Mesenchymal stem cell (in vitro differentiated cells and primary cell): ENCODE results near the gene MACROH2A1.

Experiments used
- DNase-seq: peaks from one replicate; pipeline ENCODE4 v3.0.0-alpha.2; 2013
- H2AFZ ChIP-seq: one replicate; pipeline ENCODE4 v1.6.1; 2013; ENCODE audit warnings: low read depth, mild to moderate bottlenecking, control low read depth, inconsistent platforms, low read length, moderate library complexity
- H2AK5ac ChIP-seq: 2 replicates; pipeline ENCODE4 v1.6.1; 2013; ENCODE audit warnings: low read length, moderate library complexity, mild to moderate bottlenecking, inconsistent platforms; ENCODE audit not compliant: severe bottlenecking
- H2BK120ac ChIP-seq: one replicate; pipeline ENCODE4 v1.6.1; 2013; ENCODE audit warnings: low read depth, mild to moderate bottlenecking, inconsistent platforms, low read length, moderate library complexity
- H2BK12ac ChIP-seq, 2 experiments: one replicate each; pipeline ENCODE4 v1.6.1; 2013; ENCODE audit warnings: inconsistent platforms in 2 of 2, low read length in 2 of 2, mild to moderate bottlenecking in 2 of 2, moderate library complexity in 2 of 2, control low read depth in 1 of 2
- H2BK15ac ChIP-seq: one replicate; pipeline ENCODE4 v1.6.1; 2013; ENCODE audit warnings: mild to moderate bottlenecking, low read depth, inconsistent platforms; ENCODE audit not compliant: poor library complexity, severe bottlenecking
- H2BK5ac ChIP-seq: 2 replicates; pipeline ENCODE4 v1.6.1; 2013; ENCODE audit warnings: low read depth, mild to moderate bottlenecking, low read length, control low read depth, inconsistent platforms; ENCODE audit not compliant: poor library complexity, severe bottlenecking
- H3K14ac ChIP-seq, 2 experiments: one replicate each; pipeline ENCODE4 v1.6.1; 2013; ENCODE audit warnings: inconsistent platforms in 2 of 2, low read length in 2 of 2, control low read depth in 1 of 2, mild to moderate bottlenecking in 1 of 2, moderate library complexity in 1 of 2
- H3K18ac ChIP-seq, 2 experiments: one replicate each; pipeline ENCODE4 v1.6.1; 2013; ENCODE audit warnings: inconsistent platforms in 2 of 2, low read length in 2 of 2, control low read depth in 1 of 2, low read depth in 1 of 2, mild to moderate bottlenecking in 1 of 2
- H3K23ac ChIP-seq, 2 experiments: one replicate each; pipeline ENCODE4 v1.6.1; 2013; ENCODE audit warnings: inconsistent platforms in 2 of 2, low read length in 2 of 2, mild to moderate bottlenecking in 2 of 2, moderate library complexity in 2 of 2, control low read depth in 1 of 2
- H3K27ac ChIP-seq: 2 replicates; pipeline ENCODE4 v1.5.1; 2013; ENCODE audit warnings: mild to moderate bottlenecking, moderate library complexity, low read length, control low read depth, inconsistent platforms; ENCODE audit not compliant: poor library complexity, severe bottlenecking
- H3K27me3 ChIP-seq, 2 experiments: 2 replicates each; pipeline versions ENCODE4 v1.6.1 to v1.7.0; 2013; ENCODE audit warnings: low read length in 2 of 2, mild to moderate bottlenecking in 2 of 2, moderate library complexity in 2 of 2, control low read depth in 1 of 2, inconsistent platforms in 1 of 2; ENCODE audit not compliant: control insufficient read depth in 1 of 2, insufficient read depth in 1 of 2
- H3K36me3 ChIP-seq, 2 experiments: 2 replicates each; pipeline versions ENCODE4 v1.6.1 to v1.7.0; 2013; ENCODE audit warnings: low read length in 2 of 2, control low read depth in 1 of 2, inconsistent platforms in 1 of 2, low read depth in 1 of 2, mild to moderate bottlenecking in 1 of 2; ENCODE audit not compliant: insufficient read depth in 2 of 2, control insufficient read depth in 1 of 2
- H3K4ac ChIP-seq, 2 experiments: one replicate each; pipeline ENCODE4 v1.6.1; 2013; ENCODE audit warnings: inconsistent platforms in 2 of 2, low read length in 2 of 2, mild to moderate bottlenecking in 2 of 2, moderate library complexity in 2 of 2, control low read depth in 1 of 2, low read depth in 1 of 2
- H3K4me1 ChIP-seq: 2 replicates; pipeline ENCODE4 v1.6.1; 2013; ENCODE audit warnings: low read depth, low read length, control low read depth; ENCODE audit not compliant: control insufficient read depth, insufficient read depth
- H3K4me2 ChIP-seq: 2 replicates; pipeline ENCODE4 v1.6.1; 2013; ENCODE audit warnings: low read length, mild to moderate bottlenecking, inconsistent platforms; ENCODE audit not compliant: poor library complexity, severe bottlenecking
- H3K4me3 ChIP-seq, 2 experiments: 2 replicates each; pipeline versions ENCODE4 v1.5.1 to v1.7.0; 2013; ENCODE audit warnings: low read length in 2 of 2, mild to moderate bottlenecking in 2 of 2, control low read depth in 1 of 2, low read depth in 1 of 2; ENCODE audit not compliant: insufficient read depth in 1 of 2
- H3K79me1 ChIP-seq: replicated peaks from 2 replicates; pipeline ENCODE4 v1.6.1; 2013; ENCODE audit warnings: mild to moderate bottlenecking, control low read depth, low read length, inconsistent platforms; ENCODE audit not compliant: poor library complexity, severe bottlenecking
- H3K9ac ChIP-seq: 2 replicates; pipeline ENCODE4 v1.7.0; 2013; ENCODE audit warnings: mild to moderate bottlenecking, low read length, moderate library complexity
- H3K9me3 ChIP-seq: 2 replicates; pipeline ENCODE4 v1.7.0; 2013; ENCODE audit warnings: mild to moderate bottlenecking, low read length; ENCODE audit not compliant: control insufficient read depth
- H4K8ac ChIP-seq: one replicate; pipeline ENCODE4 v1.6.1; 2013; ENCODE audit warnings: inconsistent platforms, mild to moderate bottlenecking, low read length, moderate library complexity
- H4K91ac ChIP-seq: one replicate; pipeline ENCODE4 v1.6.1; 2013; ENCODE audit warnings: mild to moderate bottlenecking, low read length, inconsistent platforms
- WGBS: methylation state at CpG from one replicate; pipeline ENCODE4 v1.1.7; 2013; ENCODE audit warnings: mixed read lengths; 5-methylcytosine and 5-hydroxymethylcytosine counted together

The MACROH2A1 gene

DNA sequence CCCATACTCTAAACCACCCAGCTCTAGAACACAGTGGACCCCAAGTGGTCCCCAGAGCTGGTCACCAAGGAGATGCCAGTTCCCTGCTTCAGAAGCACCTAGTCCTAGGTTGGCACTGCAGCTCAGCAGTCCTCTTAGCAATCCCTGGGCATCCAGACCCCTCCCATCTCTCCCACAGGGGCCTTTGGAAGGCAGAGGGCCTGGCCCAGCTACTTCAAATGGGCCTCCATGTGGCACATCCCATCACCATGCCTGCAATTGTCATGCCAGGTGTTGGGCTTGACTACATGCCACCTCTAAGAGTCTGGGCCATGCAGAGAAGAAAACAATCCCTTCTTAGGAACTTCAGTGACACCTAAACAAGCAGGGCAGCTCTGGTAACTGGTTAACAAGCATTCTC, 14.1 kb downstream of the MACROH2A1 start:
- Histone ChIP-seq H3K9ac (no peak overlapping the region), H2BK120ac (no peak overlapping the region), H3K4me3 (no peak overlapping the region), H3K4me2 (no peak overlapping the region), H3K79me1 (peaks cover 30% of the 10 kb centered on the region), H3K14ac (no peak overlapping the region), H3K36me3 (peaks cover 45 to 64% of the 10 kb centered on the region in 2 experiments), H2BK15ac (no peak overlapping the region), H3K23ac (no peak overlapping the region), H2BK12ac (no peak overlapping the region), H2BK5ac (no peak overlapping the region), H3K9me3 (no peaks in the 10 kb centered on the region), H4K91ac (no peak overlapping the region), H3K4ac (no peak overlapping the region), H3K27me3 (no peaks in the 10 kb centered on the region), H3K18ac (no peak overlapping the region), H2AK5ac (peak overlapping the region; percentile 38), H2AFZ (no peak overlapping the region), H4K8ac (no peak overlapping the region), H3K4me1 (peaks cover 36% of the 10 kb centered on the region), H3K27ac (no peak overlapping the region)
- DNase-seq = no peak

DNA sequence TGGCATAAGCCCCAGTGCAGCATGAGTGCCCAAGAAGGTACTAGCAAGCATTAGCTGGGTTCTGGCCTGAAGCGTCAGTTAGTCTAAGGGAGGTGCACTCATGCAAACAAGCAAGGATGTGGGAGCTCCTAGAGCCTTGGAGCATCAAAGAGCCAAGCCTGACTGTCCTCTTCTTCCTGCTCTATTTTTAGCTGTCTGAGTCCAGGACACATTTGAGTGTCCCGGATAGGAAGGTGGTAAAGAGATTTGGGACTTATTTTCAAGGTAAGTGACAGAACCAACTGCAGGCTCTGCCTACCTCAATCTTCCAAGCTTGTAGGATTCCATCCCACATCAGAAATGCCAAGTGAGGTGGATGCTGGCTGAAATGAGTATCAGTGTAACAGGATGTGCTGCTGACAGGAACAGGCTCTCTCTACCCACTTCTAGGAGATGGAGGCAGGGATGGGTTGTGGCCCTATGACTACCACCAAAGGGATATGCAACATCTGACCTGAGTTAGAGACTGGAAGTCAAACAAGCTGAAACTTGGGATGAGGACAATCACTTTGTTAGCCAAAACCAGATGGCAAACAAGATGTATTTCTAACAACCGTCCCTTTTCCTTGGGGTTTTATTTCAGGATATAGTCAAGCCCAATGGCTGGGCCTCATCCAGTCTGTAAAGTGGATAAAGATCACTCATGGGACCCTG, 15.1 kb downstream of the MACROH2A1 start:
- Histone ChIP-seq H3K27me3 (no peaks in the 10 kb centered on the region), H3K23ac (no peak overlapping the region), H2BK5ac (no peak overlapping the region), H3K14ac (no peak overlapping the region), H3K36me3 (peaks cover 43 to 70% of the 10 kb centered on the region in 2 experiments), H3K4ac (no peak overlapping the region), H3K9ac (peak overlapping the region; percentile 18), H3K4me2 (no peak overlapping the region), H2AK5ac (no peak overlapping the region), H3K18ac (peak overlapping the region in 1 of 2 experiments; percentile 10), H3K9me3 (no peaks in the 10 kb centered on the region), H2BK12ac (no peak overlapping the region), H4K8ac (no peak overlapping the region), H3K4me3 (no peak overlapping the region), H4K91ac (no peak overlapping the region), H3K4me1 (peaks cover 37% of the 10 kb centered on the region), H2BK15ac (no peak overlapping the region), H2BK120ac (no peak overlapping the region), H3K79me1 (peaks cover 32% of the 10 kb centered on the region), H2AFZ (no peak overlapping the region), H3K27ac (no peak overlapping the region)
- DNase-seq = no peak
- WGBS = 93% methylated on average over 2 of the region's 3 CpGs

DNA sequence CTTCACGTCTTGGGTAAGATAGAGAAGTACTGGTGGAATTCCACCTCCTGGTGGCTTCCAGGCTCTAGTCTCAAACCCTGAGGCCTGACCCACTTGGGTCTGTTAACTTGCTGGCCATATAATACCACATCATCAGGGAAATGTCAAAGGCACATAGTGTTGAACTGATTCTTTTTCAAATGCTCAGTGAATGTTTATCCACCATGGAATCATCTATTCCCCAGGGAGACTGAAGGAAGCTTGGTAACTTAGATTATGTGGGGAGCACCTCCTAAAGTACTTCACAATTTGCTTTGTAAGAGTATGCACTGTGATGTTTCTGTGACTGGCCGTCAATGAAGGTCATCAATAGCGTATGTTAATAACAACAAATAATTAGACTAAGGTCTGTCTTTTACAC, 16.1 kb downstream of the MACROH2A1 start:
- H4K91ac ChIP-seq = no peak overlapping the region
- H2BK5ac ChIP-seq = no peak overlapping the region

DNA sequence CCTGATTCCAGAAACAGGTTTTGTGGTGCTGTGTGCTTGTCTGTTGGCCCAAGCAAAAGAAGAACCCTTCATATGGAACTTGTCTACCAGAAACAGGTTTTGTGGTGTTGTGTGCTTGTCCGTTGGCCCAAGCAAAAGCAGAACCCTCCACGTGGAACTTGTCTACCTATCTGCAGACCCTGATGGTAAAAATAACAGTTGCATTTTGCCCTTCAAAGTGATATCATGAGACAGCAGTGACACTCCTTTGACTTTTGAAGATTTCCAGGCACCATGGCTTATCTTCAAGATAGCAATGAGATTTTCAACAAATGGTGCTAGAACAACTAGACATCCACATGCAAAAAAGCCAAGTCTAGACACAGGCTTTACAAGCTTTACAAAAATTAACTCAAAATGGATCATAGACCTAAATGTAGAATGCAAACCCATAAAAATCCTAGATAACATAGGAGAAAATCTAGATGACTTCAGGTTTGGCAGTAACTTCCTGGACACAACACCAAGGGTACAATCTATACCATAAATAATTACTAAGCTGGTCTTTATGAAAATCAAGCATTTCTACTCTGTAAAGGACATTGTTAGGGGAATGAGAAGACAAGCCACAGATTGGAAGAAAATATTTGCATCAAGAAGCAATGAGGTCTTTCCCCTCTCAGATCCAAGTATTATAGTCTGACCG, 16.8 kb downstream of the MACROH2A1 start:
- H3K9me3 ChIP-seq = no peaks in the 10 kb centered on the region
- WGBS = 58% methylated on average over 3 of the region's 3 CpGs
- no peaks in the 10 kb centered on the region for H3K27me3 ChIP-seq
- no peak overlapping the region for H3K4ac ChIP-seq
- no peak overlapping the region for H3K27ac ChIP-seq
- H4K91ac ChIP-seq = no peak overlapping the region
- H2AK5ac ChIP-seq = no peak overlapping the region
- no peak overlapping the region for H2BK5ac ChIP-seq
- no peak overlapping the region for H2BK15ac ChIP-seq
- H3K79me1 ChIP-seq = peaks cover 39% of the 10 kb centered on the region
- H2AFZ ChIP-seq = no peak overlapping the region
- no peak overlapping the region for H2BK120ac ChIP-seq
- H3K18ac ChIP-seq = no peak overlapping the region
- DNase-seq = no peak
- H3K4me1 ChIP-seq = peaks cover 41% of the 10 kb centered on the region
- no peak overlapping the region for H3K4me3 ChIP-seq
- H3K14ac ChIP-seq = no peak overlapping the region
- H3K23ac ChIP-seq = no peak overlapping the region
- peaks cover 48 to 70% of the 10 kb centered on the region in 2 experiments for H3K36me3 ChIP-seq
- H3K9ac ChIP-seq = no peak overlapping the region
- H4K8ac ChIP-seq = no peak overlapping the region
- no peak overlapping the region for H3K4me2 ChIP-seq
- no peak overlapping the region for H2BK12ac ChIP-seq

More for the DNA sequence above, 16.1 kb downstream of the MACROH2A1 start:
- WGBS = 73% methylated on average over 1 of the region's 3 CpGs
- no peak overlapping the region for H2AK5ac ChIP-seq
- H3K36me3 ChIP-seq = peaks cover 44 to 70% of the 10 kb centered on the region in 2 experiments
- H3K18ac ChIP-seq = no peak overlapping the region
- H2BK15ac ChIP-seq = no peak overlapping the region
- no peak overlapping the region for H3K4me2 ChIP-seq
- no peak overlapping the region for H3K4me3 ChIP-seq
- no peak overlapping the region for H3K4ac ChIP-seq
- H3K4me1 ChIP-seq = peaks cover 40% of the 10 kb centered on the region
- peaks cover 35% of the 10 kb centered on the region for H3K79me1 ChIP-seq
- no peak overlapping the region for H4K8ac ChIP-seq
- no peak overlapping the region for H2BK120ac ChIP-seq
- no peak overlapping the region for H3K14ac ChIP-seq
- no peaks in the 10 kb centered on the region for H3K9me3 ChIP-seq
- H3K9ac ChIP-seq = no peak overlapping the region
- DNase-seq = no peak
- H2AFZ ChIP-seq = no peak overlapping the region
- no peak overlapping the region for H2BK12ac ChIP-seq
- H3K27me3 ChIP-seq = no peaks in the 10 kb centered on the region
- H3K23ac ChIP-seq = no peak overlapping the region
- H3K27ac ChIP-seq = no peak overlapping the region
